HEK293 (cell line): ENCODE measurements around the gene ZNF524.

ENCODE experiments used
- GLI4 ChIP-seq: fragments of 450-650 bp; formaldehyde crosslinking; IDR thresholded peaks from 2 replicates; pipeline ENCODE4 v1.5.1; 2016; ENCODE audit warnings: missing biosample characterization, missing genetic modification characterization
- GLIS2 ChIP-seq: fragments of 450-650 bp; formaldehyde crosslinking; IDR thresholded peaks from 2 replicates; pipeline ENCODE4 v1.5.1; 2016; ENCODE audit warnings: missing biosample characterization, missing genetic modification characterization
- HOXC10 ChIP-seq: sonication (generic); formaldehyde crosslinking; IDR thresholded peaks from 2 replicates; pipeline ENCODE4 v1.8.1; 2023; ENCODE audit warnings: mild to moderate bottlenecking, missing genetic modification reagents
- KLF1 ChIP-seq: fragments of 450-650 bp; formaldehyde crosslinking; IDR thresholded peaks from 2 replicates; pipeline ENCODE4 v1.5.1; 2016; ENCODE audit warnings: missing biosample characterization, missing genetic modification characterization
- KLF10 ChIP-seq: fragments of 450-650 bp; IDR thresholded peaks from 2 replicates; pipeline ENCODE4 v1.5.1; 2018; ENCODE audit warnings: missing biosample characterization, mild to moderate bottlenecking, missing genetic modification characterization
- YY2 ChIP-seq: fragments of 450-650 bp; formaldehyde crosslinking; IDR thresholded peaks from 2 replicates; pipeline ENCODE4 v1.5.1; 2016; ENCODE audit warnings: missing biosample characterization, missing genetic modification characterization
- ZBTB21 ChIP-seq: fragments of 450-650 bp; formaldehyde crosslinking; IDR thresholded peaks from 2 replicates; pipeline ENCODE4 v1.5.1; 2017; ENCODE audit warnings: missing biosample characterization, missing genetic modification characterization
- ZBTB7A ChIP-seq: fragments of 450-650 bp; formaldehyde crosslinking; IDR thresholded peaks from 2 replicates; pipeline ENCODE4 v1.5.1; 2016; ENCODE audit warnings: low read depth, missing biosample characterization, missing genetic modification characterization
- ZFP69B ChIP-seq: fragments of 450-650 bp; formaldehyde crosslinking; IDR thresholded peaks from 2 replicates; pipeline ENCODE4 v1.5.1; 2016; ENCODE audit warnings: missing biosample characterization, missing genetic modification characterization
- ZNF133 ChIP-seq: fragments of 450-650 bp; formaldehyde crosslinking; IDR thresholded peaks from 2 replicates; pipeline ENCODE4 v1.5.1; 2016; ENCODE audit warnings: missing biosample characterization, missing genetic modification characterization
- ZNF335 ChIP-seq: fragments of 450-650 bp; formaldehyde crosslinking; conservative IDR thresholded peaks from 2 replicates; pipeline ENCODE4 v1.5.1; 2016; ENCODE audit warnings: missing biosample characterization, missing genetic modification characterization
- ZNF366 ChIP-seq: fragments of 450-650 bp; formaldehyde crosslinking; conservative IDR thresholded peaks from 2 replicates; pipeline ENCODE4 v1.5.1; 2016; ENCODE audit warnings: missing biosample characterization, missing genetic modification characterization
- ZNF501 ChIP-seq: fragments of 450-650 bp; formaldehyde crosslinking; IDR thresholded peaks from 2 replicates; pipeline ENCODE4 v1.5.1; 2016; ENCODE audit warnings: missing biosample characterization, missing genetic modification characterization
- ZNF561 ChIP-seq: fragments of 450-650 bp; IDR thresholded peaks from 2 replicates; pipeline ENCODE4 v1.5.1; 2018; ENCODE audit warnings: missing biosample characterization, missing genetic modification characterization, borderline replicate concordance
- ZNF596 ChIP-seq: fragments of 450-650 bp; IDR thresholded peaks from 2 replicates; pipeline ENCODE4 v1.5.0; 2018; ENCODE audit warnings: missing biosample characterization, mild to moderate bottlenecking, missing genetic modification characterization, moderate library complexity
- ZNF658 ChIP-seq: fragments of 450-650 bp; formaldehyde crosslinking; IDR thresholded peaks from 2 replicates; pipeline ENCODE4; 2016; ENCODE audit warnings: missing biosample characterization, missing genetic modification characterization
- ZNF785 ChIP-seq: fragments of 450-650 bp; formaldehyde crosslinking; IDR thresholded peaks from 2 replicates; pipeline ENCODE4 v1.5.1; 2016; ENCODE audit warnings: missing biosample characterization, missing genetic modification characterization
- ZSCAN30 ChIP-seq: fragments of 450-650 bp; IDR thresholded peaks from 2 replicates; pipeline ENCODE4 v1.5.1; 2018; ENCODE audit warnings: missing biosample characterization, mild to moderate bottlenecking, missing genetic modification characterization, moderate library complexity
- TF ChIP-seq, protein P1 (sequence below): fragments of 450-650 bp; formaldehyde crosslinking; IDR thresholded peaks from 2 replicates; pipeline ENCODE4 v1.5.1; 2016; ENCODE audit warnings: missing biosample characterization, missing genetic modification characterization
- TF ChIP-seq, protein P2 (sequence below): fragments of 450-650 bp; formaldehyde crosslinking; optimal IDR thresholded peaks from 2 replicates; pipeline ENCODE3; 2016; ENCODE audit warnings: missing biosample characterization, mild to moderate bottlenecking, missing genetic modification characterization
- TF ChIP-seq, protein P3 (sequence below): fragments of 450-650 bp; formaldehyde crosslinking; IDR thresholded peaks from 2 replicates; pipeline ENCODE4 v1.5.1; 2016; ENCODE audit warnings: missing biosample characterization, missing genetic modification characterization
- TF ChIP-seq, protein P4 (sequence below): fragments of 450-650 bp; formaldehyde crosslinking; IDR thresholded peaks from 2 replicates; pipeline ENCODE4 v1.5.1; 2016; ENCODE audit warnings: missing biosample characterization, missing genetic modification characterization
- TF ChIP-seq, protein P5 (sequence below): fragments of 450-650 bp; formaldehyde crosslinking; IDR thresholded peaks from 2 replicates; pipeline ENCODE4 v1.5.1; 2016; ENCODE audit warnings: missing biosample characterization, missing genetic modification characterization, borderline replicate concordance
- TF ChIP-seq, protein P6 (sequence below): fragments of 450-650 bp; formaldehyde crosslinking; IDR thresholded peaks from 2 replicates; pipeline ENCODE4 v1.5.1; 2016; ENCODE audit warnings: missing biosample characterization, missing genetic modification characterization

Gene ZNF524

DNA sequence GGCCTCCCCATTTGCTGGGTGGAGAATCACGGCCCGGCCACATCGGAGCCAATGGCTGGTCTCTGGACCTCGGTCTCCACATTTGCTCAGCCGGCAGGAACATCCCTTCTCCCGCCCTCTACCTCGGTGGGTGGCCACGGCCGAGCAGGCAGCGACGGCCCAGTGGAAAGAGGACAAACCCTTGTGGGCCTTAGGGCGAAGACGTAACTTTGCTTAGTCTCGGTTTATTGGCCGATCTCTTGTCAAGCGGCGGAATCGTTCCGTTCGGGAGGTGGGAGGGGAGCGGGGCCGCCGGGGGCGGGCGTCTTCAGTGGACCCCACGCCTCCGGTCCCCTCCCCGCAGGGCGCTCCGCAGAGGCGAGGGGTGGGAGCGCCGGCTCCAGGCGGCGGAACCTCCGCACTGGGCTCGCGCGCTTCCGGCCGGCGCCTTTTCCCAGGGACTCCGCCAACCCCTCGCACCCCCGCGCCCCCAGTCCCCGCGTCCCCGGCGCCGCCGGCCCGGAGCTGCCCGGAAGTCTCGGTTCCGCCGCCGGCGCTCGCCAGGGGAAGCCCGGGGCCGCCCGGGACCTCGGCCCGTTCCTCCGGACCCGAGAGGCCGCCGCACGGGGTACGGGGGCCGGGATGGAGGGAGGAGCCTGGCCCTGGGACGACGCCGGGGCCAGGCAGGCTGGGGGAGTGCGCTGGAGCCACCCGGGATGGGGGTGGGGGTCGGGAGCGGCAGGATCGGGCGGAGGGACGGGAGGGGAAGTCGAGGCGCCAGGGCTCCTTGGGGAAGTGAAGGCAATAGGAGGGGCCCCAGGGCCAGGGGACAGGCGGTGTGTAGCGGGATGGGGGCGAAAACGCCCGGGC lies 40.7 kb downstream of the ZNF524 start, which contains the start of gene ZNF580 (continued):
- TF ChIP-seq, protein P1, sequence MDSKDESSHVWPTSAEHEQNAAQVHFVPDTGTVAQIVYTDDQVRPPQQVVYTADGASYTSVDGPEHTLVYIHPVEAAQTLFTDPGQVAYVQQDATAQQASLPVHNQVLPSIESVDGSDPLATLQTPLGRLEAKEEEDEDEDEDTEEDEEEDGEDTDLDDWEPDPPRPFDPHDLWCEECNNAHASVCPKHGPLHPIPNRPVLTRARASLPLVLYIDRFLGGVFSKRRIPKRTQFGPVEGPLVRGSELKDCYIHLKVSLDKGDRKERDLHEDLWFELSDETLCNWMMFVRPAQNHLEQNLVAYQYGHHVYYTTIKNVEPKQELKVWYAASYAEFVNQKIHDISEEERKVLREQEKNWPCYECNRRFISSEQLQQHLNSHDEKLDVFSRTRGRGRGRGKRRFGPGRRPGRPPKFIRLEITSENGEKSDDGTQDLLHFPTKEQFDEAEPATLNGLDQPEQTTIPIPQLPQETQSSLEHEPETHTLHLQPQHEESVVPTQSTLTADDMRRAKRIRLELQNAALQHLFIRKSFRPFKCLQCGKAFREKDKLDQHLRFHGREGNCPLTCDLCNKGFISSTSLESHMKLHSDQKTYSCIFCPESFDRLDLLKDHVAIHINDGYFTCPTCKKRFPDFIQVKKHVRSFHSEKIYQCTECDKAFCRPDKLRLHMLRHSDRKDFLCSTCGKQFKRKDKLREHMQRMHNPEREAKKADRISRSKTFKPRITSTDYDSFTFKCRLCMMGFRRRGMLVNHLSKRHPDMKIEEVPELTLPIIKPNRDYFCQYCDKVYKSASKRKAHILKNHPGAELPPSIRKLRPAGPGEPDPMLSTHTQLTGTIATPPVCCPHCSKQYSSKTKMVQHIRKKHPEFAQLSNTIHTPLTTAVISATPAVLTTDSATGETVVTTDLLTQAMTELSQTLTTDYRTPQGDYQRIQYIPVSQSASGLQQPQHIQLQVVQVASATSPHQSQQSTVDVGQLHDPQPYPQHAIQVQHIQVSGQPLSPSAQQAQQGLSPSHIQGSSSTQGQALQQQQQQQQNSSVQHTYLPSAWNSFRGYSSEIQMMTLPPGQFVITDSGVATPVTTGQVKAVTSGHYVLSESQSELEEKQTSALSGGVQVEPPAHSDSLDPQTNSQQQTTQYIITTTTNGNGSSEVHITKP (tag by site-specific recombination), result peak; percentile 69; the same call in 1 of the 2 replicates
- peak; percentile 31; the same call in 1 of the 2 replicates for TF ChIP-seq KLF1 (tag by site-specific recombination)
- TF ChIP-seq GLI4 (tag by site-specific recombination), result no peak
- TF ChIP-seq, protein P2, sequence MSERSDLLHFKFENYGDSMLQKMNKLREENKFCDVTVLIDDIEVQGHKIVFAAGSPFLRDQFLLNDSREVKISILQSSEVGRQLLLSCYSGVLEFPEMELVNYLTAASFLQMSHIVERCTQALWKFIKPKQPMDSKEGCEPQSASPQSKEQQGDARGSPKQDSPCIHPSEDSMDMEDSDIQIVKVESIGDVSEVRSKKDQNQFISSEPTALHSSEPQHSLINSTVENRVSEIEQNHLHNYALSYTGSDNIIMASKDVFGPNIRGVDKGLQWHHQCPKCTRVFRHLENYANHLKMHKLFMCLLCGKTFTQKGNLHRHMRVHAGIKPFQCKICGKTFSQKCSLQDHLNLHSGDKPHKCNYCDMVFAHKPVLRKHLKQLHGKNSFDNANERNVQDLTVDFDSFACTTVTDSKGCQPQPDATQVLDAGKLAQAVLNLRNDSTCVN, result peak; percentile 48
- TF ChIP-seq, protein P3, sequence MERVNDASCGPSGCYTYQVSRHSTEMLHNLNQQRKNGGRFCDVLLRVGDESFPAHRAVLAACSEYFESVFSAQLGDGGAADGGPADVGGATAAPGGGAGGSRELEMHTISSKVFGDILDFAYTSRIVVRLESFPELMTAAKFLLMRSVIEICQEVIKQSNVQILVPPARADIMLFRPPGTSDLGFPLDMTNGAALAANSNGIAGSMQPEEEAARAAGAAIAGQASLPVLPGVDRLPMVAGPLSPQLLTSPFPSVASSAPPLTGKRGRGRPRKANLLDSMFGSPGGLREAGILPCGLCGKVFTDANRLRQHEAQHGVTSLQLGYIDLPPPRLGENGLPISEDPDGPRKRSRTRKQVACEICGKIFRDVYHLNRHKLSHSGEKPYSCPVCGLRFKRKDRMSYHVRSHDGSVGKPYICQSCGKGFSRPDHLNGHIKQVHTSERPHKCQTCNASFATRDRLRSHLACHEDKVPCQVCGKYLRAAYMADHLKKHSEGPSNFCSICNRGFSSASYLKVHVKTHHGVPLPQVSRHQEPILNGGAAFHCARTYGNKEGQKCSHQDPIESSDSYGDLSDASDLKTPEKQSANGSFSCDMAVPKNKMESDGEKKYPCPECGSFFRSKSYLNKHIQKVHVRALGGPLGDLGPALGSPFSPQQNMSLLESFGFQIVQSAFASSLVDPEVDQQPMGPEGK (tag by site-specific recombination), result peak; percentile 78
- no peak for TF ChIP-seq ZBTB7A (tag by site-specific recombination)
- TF ChIP-seq ZNF561 (tag by site-specific recombination), result peak; percentile 59; the same call in 1 of the 2 replicates
- TF ChIP-seq, protein P4, sequence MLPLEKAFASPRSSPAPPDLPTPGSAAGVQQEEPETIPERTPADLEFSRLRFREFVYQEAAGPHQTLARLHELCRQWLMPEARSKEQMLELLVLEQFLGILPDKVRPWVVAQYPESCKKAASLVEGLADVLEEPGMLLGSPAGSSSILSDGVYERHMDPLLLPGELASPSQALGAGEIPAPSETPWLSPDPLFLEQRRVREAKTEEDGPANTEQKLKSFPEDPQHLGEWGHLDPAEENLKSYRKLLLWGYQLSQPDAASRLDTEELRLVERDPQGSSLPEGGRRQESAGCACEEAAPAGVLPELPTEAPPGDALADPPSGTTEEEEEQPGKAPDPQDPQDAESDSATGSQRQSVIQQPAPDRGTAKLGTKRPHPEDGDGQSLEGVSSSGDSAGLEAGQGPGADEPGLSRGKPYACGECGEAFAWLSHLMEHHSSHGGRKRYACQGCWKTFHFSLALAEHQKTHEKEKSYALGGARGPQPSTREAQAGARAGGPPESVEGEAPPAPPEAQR (tag by site-specific recombination), result no peak
- TF ChIP-seq GLIS2, result peak; percentile 96
- peak; percentile 49; the same call in 1 of the 2 replicates for TF ChIP-seq ZNF501
- TF ChIP-seq ZNF658 (tag by site-specific recombination), result no peak
- no peak for TF ChIP-seq ZNF366
- peak; percentile 54; the same call in 1 of the 2 replicates for TF ChIP-seq ZSCAN30
- peak; percentile 63; the same call in 1 of the 2 replicates for TF ChIP-seq HOXC10 (CRISPR knock-in tag)
- TF ChIP-seq ZNF133 (tag by site-specific recombination), result no peak
- TF ChIP-seq ZNF785 (tag by site-specific recombination), result no peak
- TF ChIP-seq, protein P5, sequence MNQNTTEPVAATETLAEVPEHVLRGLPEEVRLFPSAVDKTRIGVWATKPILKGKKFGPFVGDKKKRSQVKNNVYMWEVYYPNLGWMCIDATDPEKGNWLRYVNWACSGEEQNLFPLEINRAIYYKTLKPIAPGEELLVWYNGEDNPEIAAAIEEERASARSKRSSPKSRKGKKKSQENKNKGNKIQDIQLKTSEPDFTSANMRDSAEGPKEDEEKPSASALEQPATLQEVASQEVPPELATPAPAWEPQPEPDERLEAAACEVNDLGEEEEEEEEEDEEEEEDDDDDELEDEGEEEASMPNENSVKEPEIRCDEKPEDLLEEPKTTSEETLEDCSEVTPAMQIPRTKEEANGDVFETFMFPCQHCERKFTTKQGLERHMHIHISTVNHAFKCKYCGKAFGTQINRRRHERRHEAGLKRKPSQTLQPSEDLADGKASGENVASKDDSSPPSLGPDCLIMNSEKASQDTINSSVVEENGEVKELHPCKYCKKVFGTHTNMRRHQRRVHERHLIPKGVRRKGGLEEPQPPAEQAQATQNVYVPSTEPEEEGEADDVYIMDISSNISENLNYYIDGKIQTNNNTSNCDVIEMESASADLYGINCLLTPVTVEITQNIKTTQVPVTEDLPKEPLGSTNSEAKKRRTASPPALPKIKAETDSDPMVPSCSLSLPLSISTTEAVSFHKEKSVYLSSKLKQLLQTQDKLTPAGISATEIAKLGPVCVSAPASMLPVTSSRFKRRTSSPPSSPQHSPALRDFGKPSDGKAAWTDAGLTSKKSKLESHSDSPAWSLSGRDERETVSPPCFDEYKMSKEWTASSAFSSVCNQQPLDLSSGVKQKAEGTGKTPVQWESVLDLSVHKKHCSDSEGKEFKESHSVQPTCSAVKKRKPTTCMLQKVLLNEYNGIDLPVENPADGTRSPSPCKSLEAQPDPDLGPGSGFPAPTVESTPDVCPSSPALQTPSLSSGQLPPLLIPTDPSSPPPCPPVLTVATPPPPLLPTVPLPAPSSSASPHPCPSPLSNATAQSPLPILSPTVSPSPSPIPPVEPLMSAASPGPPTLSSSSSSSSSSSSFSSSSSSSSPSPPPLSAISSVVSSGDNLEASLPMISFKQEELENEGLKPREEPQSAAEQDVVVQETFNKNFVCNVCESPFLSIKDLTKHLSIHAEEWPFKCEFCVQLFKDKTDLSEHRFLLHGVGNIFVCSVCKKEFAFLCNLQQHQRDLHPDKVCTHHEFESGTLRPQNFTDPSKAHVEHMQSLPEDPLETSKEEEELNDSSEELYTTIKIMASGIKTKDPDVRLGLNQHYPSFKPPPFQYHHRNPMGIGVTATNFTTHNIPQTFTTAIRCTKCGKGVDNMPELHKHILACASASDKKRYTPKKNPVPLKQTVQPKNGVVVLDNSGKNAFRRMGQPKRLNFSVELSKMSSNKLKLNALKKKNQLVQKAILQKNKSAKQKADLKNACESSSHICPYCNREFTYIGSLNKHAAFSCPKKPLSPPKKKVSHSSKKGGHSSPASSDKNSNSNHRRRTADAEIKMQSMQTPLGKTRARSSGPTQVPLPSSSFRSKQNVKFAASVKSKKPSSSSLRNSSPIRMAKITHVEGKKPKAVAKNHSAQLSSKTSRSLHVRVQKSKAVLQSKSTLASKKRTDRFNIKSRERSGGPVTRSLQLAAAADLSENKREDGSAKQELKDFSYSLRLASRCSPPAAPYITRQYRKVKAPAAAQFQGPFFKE, result no peak
- TF ChIP-seq ZBTB21, result no peak
- no peak for TF ChIP-seq YY2 (tag by site-specific recombination)
- peak; percentile 43; the same call in 1 of the 2 replicates for TF ChIP-seq KLF10
- TF ChIP-seq ZFP69B, result peak; percentile 96
- TF ChIP-seq ZNF335 (tag by site-specific recombination), result peak; percentile 90
- peak; percentile 41; the same call in 1 of the 2 replicates for TF ChIP-seq ZNF596
- TF ChIP-seq, protein P6, sequence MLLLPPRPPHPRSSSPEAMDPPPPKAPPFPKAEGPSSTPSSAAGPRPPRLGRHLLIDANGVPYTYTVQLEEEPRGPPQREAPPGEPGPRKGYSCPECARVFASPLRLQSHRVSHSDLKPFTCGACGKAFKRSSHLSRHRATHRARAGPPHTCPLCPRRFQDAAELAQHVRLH (tag by site-specific recombination), result peak; percentile 30; the same call in 1 of the 2 replicates
